GM12891 (cell line): ENCODE measurements around the gene IKZF2.

Experiments
- DNase-seq: peaks from one replicate; pipeline ENCODE4 v3.0.0; 2011; ENCODE audit warnings: low spot score; ENCODE audit not compliant: insufficient read length
- FAIRE-seq: peaks from 2 replicates; lab custom pipeline; 2011; peaks lifted over from hg19 to GRCh38; lab: Jason Lieb, UNC
- PAX5 ChIP-seq: IDR thresholded peaks from 2 replicates; pipeline ENCODE4 v1.6.1; 2011; ENCODE audit warnings: low read length, moderate library complexity, mild to moderate bottlenecking; ENCODE audit not compliant: insufficient read depth, severe bottlenecking
- POLR2A ChIP-seq: IDR thresholded peaks from 2 replicates; pipeline ENCODE4 v1.6.1; 2011; ENCODE audit warnings: low read depth, low read length, control low read depth
- POLR2AphosphoS5 ChIP-seq: IDR thresholded peaks from 2 replicates; pipeline ENCODE4 v1.6.1; 2011; ENCODE audit warnings: low read depth, low read length, control low read depth
- POU2F2 ChIP-seq: IDR thresholded peaks from 2 replicates; pipeline ENCODE4 v1.6.1; 2011; ENCODE audit warnings: low read depth, mild to moderate bottlenecking, control low read depth, low read length, moderate library complexity
- SPI1 ChIP-seq: IDR thresholded peaks from 2 replicates; pipeline ENCODE4 v1.6.1; 2011; ENCODE audit warnings: low read depth, low read length, control low read depth
- TAF1 ChIP-seq: IDR thresholded peaks from 2 replicates; pipeline ENCODE4 v1.6.1; 2011; ENCODE audit warnings: low read depth, low read length, control low read depth

IKZF2 gene

GRCh38 chr2:213013979-213014378 lies 137.4 kb downstream of the IKZF2 start:
- DNase-seq: no peak
- peak; percentile 74 for FAIRE-seq
- no peak for TF ChIP-seq SPI1
- no peak for TF ChIP-seq POU2F2
- no peak for TF ChIP-seq POLR2AphosphoS5
- TF ChIP-seq POLR2A: no peak
- TF ChIP-seq PAX5: no peak
- no peak for TF ChIP-seq TAF1

GRCh38 chr2:213011505-213011904 lies 139.9 kb downstream of the IKZF2 start:
- TF ChIP-seq TAF1 (no peak), POU2F2 (no peak), PAX5 (no peak), POLR2AphosphoS5 (peak; percentile 71), SPI1 (no peak), POLR2A (peak; percentile 66)
- peak; percentile 59 for FAIRE-seq

GRCh38 chr2:213010106-213010779 lies 141.2 kb downstream of the IKZF2 start:
- DNase-seq (no peak), FAIRE-seq (peak; percentile 79)
- TF ChIP-seq POLR2A (peak; percentile 58), POU2F2 (no peak), TAF1 (no peak), SPI1 (no peak), PAX5 (no peak), POLR2AphosphoS5 (peak; percentile 69; the same call in 1 of the 2 replicates)

More at GRCh38 chr2:213011505-213011904, 139.9 kb downstream of the IKZF2 start:
- DNase-seq: no peak

GRCh38 chr2:213007290-213007838 lies 144.0 kb downstream of the IKZF2 start:
- no peak for FAIRE-seq
- TF ChIP-seq POU2F2: no peak
- TF ChIP-seq PAX5: no peak
- peak; percentile 54 for TF ChIP-seq POLR2A
- peak; percentile 16 for TF ChIP-seq POLR2AphosphoS5
- no peak for TF ChIP-seq SPI1

GRCh38 chr2:213004197-213004821 lies 147.1 kb downstream of the IKZF2 start:
- no peak for DNase-seq
- TF ChIP-seq POLR2A: 0 out of 2 replicates have a peak, but pooled peaks have one; percentile 12
- no peak for TF ChIP-seq POU2F2
- FAIRE-seq: peak; percentile 55

More at GRCh38 chr2:213007290-213007838, 144.0 kb downstream of the IKZF2 start:
- no peak for DNase-seq

GRCh38 chr2:213002383-213002782 lies 149.0 kb downstream of the IKZF2 start:
- DNase-seq (no peak), FAIRE-seq (peak; percentile 47)
- TF ChIP-seq POU2F2 (no peak), SPI1 (no peak), POLR2A (peak; percentile 43; the same call in 1 of the 2 replicates)

GRCh38 chr2:213001297-213001910 lies 150.0 kb downstream of the IKZF2 start:
- DNase-seq: no peak
- no peak for TF ChIP-seq POU2F2
- TF ChIP-seq POLR2A: no peak
- TF ChIP-seq POLR2AphosphoS5: no peak
- no peak for TF ChIP-seq TAF1
- no peak for TF ChIP-seq SPI1
- no peak for TF ChIP-seq PAX5
- no peak for FAIRE-seq

- DNase-seq: no peak
- TF ChIP-seq SPI1 (no peak), TAF1 (no peak)
- FAIRE-seq: no peak
These were observed 152.6 kb downstream of the IKZF2 start for GRCh38 chr2:212998626-212999359.

- FAIRE-seq (no peak), DNase-seq (no peak)
- TF ChIP-seq POU2F2 (no peak), POLR2AphosphoS5 (0 out of 2 replicates have a peak, but pooled peaks have one; percentile 29)
These were observed 153.8 kb downstream of the IKZF2 start for GRCh38 chr2:212997526-212998020.

GRCh38 chr2:212995920-212996319 lies 155.5 kb downstream of the IKZF2 start:
- TF ChIP-seq POU2F2: no peak
- TF ChIP-seq SPI1: no peak
- TF ChIP-seq TAF1: no peak
- no peak for TF ChIP-seq POLR2A
- no peak for TF ChIP-seq PAX5
- no peak for TF ChIP-seq POLR2AphosphoS5
- FAIRE-seq (no peak), DNase-seq (no peak)
